Sigmoid colon (tissue), 3 donors: ENCODE data around the gene LIPH.

Source experiments
- CTCF ChIP-seq, 4 experiments: fragments of 450-650 bp in 3 of 4; fragments of 200-600 bp in 1 of 4; IDR thresholded peaks; one replicate each; pipeline ENCODE4 v1.5.1; 2016 to 2019; ENCODE audit warnings: antibody characterized with exemption in 4 of 4, mild to moderate bottlenecking in 3 of 4, moderate library complexity in 2 of 4
- POLR2A ChIP-seq, 2 donors: fragments of 450-650 bp; IDR thresholded peaks; one replicate each; pipeline ENCODE4 v1.6.1; 2016; ENCODE audit warnings: antibody characterized with exemption in 2 of 2, mild to moderate bottlenecking in 2 of 2, moderate library complexity in 2 of 2

- no peak for TF ChIP-seq CTCF (IDR thresholded peaks at IDR 0.05)
- no peak for TF ChIP-seq POLR2A (IDR thresholded peaks at IDR 0.05)
These were observed 2.7 kb upstream of the LIPH start for GRCh38 chr3:185555101-185555501.
